HepG2 (cell line): Measurements from ENCODE around the gene KPNA3. TPM values are rescaled to one million over a fixed set of nuclear protein-coding genes. Genes with fewer than 3 reads are reported as not detected.
A peak's percentile ranks its signal among the peaks of the same experiment; 100 is the strongest.

Experiments used
- ATM ChIP-seq: fragments of 450-650 bp; IDR thresholded peaks from 2 replicates; pipeline ENCODE4 v1.7.1; 2017; ENCODE audit warnings: mild to moderate bottlenecking, borderline replicate concordance
- CREM ChIP-seq, 2 experiments: sonication (generic) in 1 of 2; formaldehyde crosslinking in 1 of 2; IDR thresholded peaks; 2 replicates each; pipeline versions ENCODE4 v1.4.0 to v1.6.1; 2016 to 2020; ENCODE audit warnings: antibody characterized with exemption in 1 of 2, mild to moderate bottlenecking in 1 of 2, missing genetic modification reagents in 1 of 2
- FOXP4 ChIP-seq: sonication (generic); formaldehyde crosslinking; IDR thresholded peaks from 2 replicates; pipeline ENCODE4 v1.4.0; 2020; ENCODE audit warnings: missing genetic modification reagents
- GATAD1 ChIP-seq: IDR thresholded peaks from 2 replicates; pipeline ENCODE4 v1.6.1; 2016; ENCODE audit warnings: missing genetic modification reagents, missing compliant biosample characterization
- IRF2 ChIP-seq: IDR thresholded peaks from 2 replicates; pipeline ENCODE4 v1.6.1; 2018; ENCODE audit warnings: missing genetic modification reagents, missing compliant biosample characterization
- MBD4 ChIP-seq: IDR thresholded peaks from 2 replicates; pipeline ENCODE4 v1.6.1; 2012; ENCODE audit warnings: low read length, inconsistent platforms, borderline replicate concordance
- MED8 ChIP-seq: sonication (generic); formaldehyde crosslinking; IDR thresholded peaks from 2 replicates; pipeline ENCODE4 v1.8.1; 2023; ENCODE audit warnings: mild to moderate bottlenecking, missing genetic modification reagents; ENCODE audit not compliant: insufficient replicate concordance
- MLLT10 ChIP-seq: sonication (generic); formaldehyde crosslinking; IDR thresholded peaks from 2 replicates; pipeline ENCODE4 v1.4.0; 2020; ENCODE audit warnings: missing genetic modification reagents
- SIN3A ChIP-seq: IDR thresholded peaks from 2 replicates; pipeline ENCODE4 v1.6.1; 2011; ENCODE audit warnings: low read depth, mild to moderate bottlenecking, control low read depth, low read length, borderline replicate concordance
- SIN3B ChIP-seq: fragments of 150-350 bp; IDR thresholded peaks from 2 replicates; pipeline ENCODE4 v1.6.1; 2014; ENCODE audit warnings: low read length
- TEAD3 ChIP-seq: optimal IDR thresholded peaks from 2 replicates; pipeline ENCODE3; 2016; ENCODE audit warnings: borderline replicate concordance
- ZFP82 ChIP-seq: sonication (generic); formaldehyde crosslinking; IDR thresholded peaks from 2 replicates; pipeline ENCODE4 v1.5.1; 2020; ENCODE audit warnings: mild to moderate bottlenecking, missing genetic modification reagents, borderline replicate concordance
- ZIK1 ChIP-seq: sonication (generic); formaldehyde crosslinking; IDR thresholded peaks from 2 replicates; pipeline ENCODE4 v1.5.0; 2020; ENCODE audit warnings: mild to moderate bottlenecking, low read depth, missing genetic modification reagents, borderline replicate concordance
- ZNF296 ChIP-seq: sonication (generic); formaldehyde crosslinking; conservative IDR thresholded peaks from 2 replicates; pipeline ENCODE4 v1.5.0; 2020; ENCODE audit warnings: mild to moderate bottlenecking, missing genetic modification reagents
- ZNF337 ChIP-seq: sonication (generic); formaldehyde crosslinking; IDR thresholded peaks from 2 replicates; pipeline ENCODE4 v1.5.1; 2020; ENCODE audit warnings: missing genetic modification reagents, low read depth, mild to moderate bottlenecking, borderline replicate concordance
- ZNF350 ChIP-seq: sonication (generic); formaldehyde crosslinking; IDR thresholded peaks from 2 replicates; pipeline ENCODE4 v1.4.0; 2020; ENCODE audit warnings: mild to moderate bottlenecking, low read depth, missing genetic modification reagents, borderline replicate concordance
- ZNF639 ChIP-seq: conservative IDR thresholded peaks from 2 replicates; pipeline ENCODE4 v1.6.1; 2018; ENCODE audit warnings: missing genetic modification reagents
- ZNF703 ChIP-seq: sonication (generic); formaldehyde crosslinking; IDR thresholded peaks from 2 replicates; pipeline ENCODE4 v1.5.1; 2020; ENCODE audit warnings: missing genetic modification reagents, mild to moderate bottlenecking, moderate library complexity, borderline replicate concordance
- ZNF720 ChIP-seq: sonication (generic); formaldehyde crosslinking; IDR thresholded peaks from 2 replicates; pipeline ENCODE4 v1.4.0; 2020; ENCODE audit warnings: missing genetic modification reagents
- polyA plus RNA-seq, 8 experiments: library from polyadenylated mRNA; depleted of rRNA in 3 of 8; stranded (reverse) in 7 of 8; unstranded in 1 of 8; fragments of >200 nt; fragmentation: Illumina TruSeq in 4 of 8; extraction: Trizol in 4 of 8; gene quantifications; 2 replicates each; pipeline versions ENCODE4 v1.2.1 to v1.2.3, GENCODE V29; 2011 to 2016; ENCODE audit warnings: low read depth in 4 of 8, missing spikeins in 1 of 8, mixed read lengths in 1 of 8; ENCODE audit not compliant: insufficient read depth in 1 of 8
- total RNA-seq, 5 experiments: library from RNA; depleted of rRNA; stranded (reverse); fragments of >200 nt; fragmentation: Illumina TruSeq; extraction: Trizol; gene quantifications; 2 replicates each; pipeline ENCODE4 v1.2.3, GENCODE V29; 2016; ENCODE audit warnings: low read depth in 1 of 5
- TF ChIP-seq, protein P1 (sequence below): sonication (generic); formaldehyde crosslinking; IDR thresholded peaks from 2 replicates; pipeline ENCODE4 v1.5.1; 2020; ENCODE audit warnings: missing genetic modification reagents, mild to moderate bottlenecking, borderline replicate concordance
- TF ChIP-seq, protein P2 (sequence below): IDR thresholded peaks from 2 replicates; pipeline ENCODE4 v1.6.1; 2016; ENCODE audit warnings: missing genetic modification reagents, missing compliant biosample characterization
- TF ChIP-seq, protein P3 (sequence below): sonication (generic); formaldehyde crosslinking; IDR thresholded peaks from 2 replicates; pipeline ENCODE4 v1.4.0; 2020; ENCODE audit warnings: missing genetic modification reagents, borderline replicate concordance

KPNA3 gene
- total and polyA plus RNA-seq, 2 of the 13 experiments (the other 11 are each of a cell fraction or from before 2014, with no cell fraction given) = 13.0 to 28.9 TPM

DNA sequence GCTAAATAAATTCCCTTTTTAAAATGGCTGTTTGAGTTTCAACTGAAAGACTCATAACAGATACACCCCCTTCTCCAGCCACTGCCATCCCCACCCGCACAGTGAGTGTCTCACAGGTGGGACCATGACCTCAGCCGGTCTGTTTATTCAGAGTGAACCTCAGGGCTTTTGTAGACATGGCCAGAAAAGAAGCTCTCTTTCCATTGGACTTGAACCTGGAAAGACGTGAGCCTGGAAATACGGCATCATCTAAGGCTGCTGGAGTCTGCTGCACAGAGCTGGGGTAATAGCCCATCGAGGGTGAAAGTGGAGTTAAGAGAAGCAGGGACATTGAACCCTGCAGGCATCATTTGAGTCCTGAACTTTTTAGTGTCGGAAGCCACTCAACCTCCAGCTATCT, 15.2 kb upstream of the KPNA3 start (continued):
- TF ChIP-seq ZNF720 (CRISPR knock-in tag) (no peak), ZNF639 (no peak; the same call in 1 of the 2 replicates), ZFP82 (CRISPR knock-in tag) (no peak), IRF2 (CRISPR knock-in tag) (peak; percentile 47; the same call in 1 of the 2 replicates), GATAD1 (CRISPR knock-in tag) (peak; percentile 46; the same call in 1 of the 2 replicates), ZNF350 (CRISPR knock-in tag) (no peak), ATM (no peak), ZNF296 (CRISPR knock-in tag) (no peak), TEAD3 (CRISPR knock-in tag) (peak; percentile 35), CREM (IDR thresholded peaks at IDR 0.05) (peak; percentile 67), CREM (CRISPR knock-in tag; IDR thresholded peaks at IDR 0.05) (no peak), ZNF703 (CRISPR knock-in tag) (no peak), MBD4 (no peak), FOXP4 (CRISPR knock-in tag) (peak; percentile 71), ZNF337 (CRISPR knock-in tag) (no peak), SIN3B (no peak), SIN3A (no peak), ZIK1 (CRISPR knock-in tag) (no peak), MLLT10 (no peak), MED8 (no peak)
- TF ChIP-seq, protein P1, sequence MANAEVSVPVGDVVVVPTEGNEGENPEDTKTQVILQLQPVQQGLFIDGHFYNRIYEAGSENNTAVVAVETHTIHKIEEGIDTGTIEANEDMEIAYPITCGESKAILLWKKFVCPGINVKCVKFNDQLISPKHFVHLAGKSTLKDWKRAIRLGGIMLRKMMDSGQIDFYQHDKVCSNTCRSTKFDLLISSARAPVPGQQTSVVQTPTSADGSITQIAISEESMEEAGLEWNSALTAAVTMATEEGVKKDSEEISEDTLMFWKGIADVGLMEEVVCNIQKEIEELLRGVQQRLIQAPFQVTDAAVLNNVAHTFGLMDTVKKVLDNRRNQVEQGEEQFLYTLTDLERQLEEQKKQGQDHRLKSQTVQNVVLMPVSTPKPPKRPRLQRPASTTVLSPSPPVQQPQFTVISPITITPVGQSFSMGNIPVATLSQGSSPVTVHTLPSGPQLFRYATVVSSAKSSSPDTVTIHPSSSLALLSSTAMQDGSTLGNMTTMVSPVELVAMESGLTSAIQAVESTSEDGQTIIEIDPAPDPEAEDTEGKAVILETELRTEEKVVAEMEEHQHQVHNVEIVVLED (CRISPR knock-in tag) = no peak
- TF ChIP-seq, protein P2, sequence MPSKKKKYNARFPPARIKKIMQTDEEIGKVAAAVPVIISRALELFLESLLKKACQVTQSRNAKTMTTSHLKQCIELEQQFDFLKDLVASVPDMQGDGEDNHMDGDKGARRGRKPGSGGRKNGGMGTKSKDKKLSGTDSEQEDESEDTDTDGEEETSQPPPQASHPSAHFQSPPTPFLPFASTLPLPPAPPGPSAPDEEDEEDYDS (CRISPR knock-in tag) = 0 out of 2 replicates have a peak, but pooled peaks have one; percentile 24
- TF ChIP-seq, protein P3, sequence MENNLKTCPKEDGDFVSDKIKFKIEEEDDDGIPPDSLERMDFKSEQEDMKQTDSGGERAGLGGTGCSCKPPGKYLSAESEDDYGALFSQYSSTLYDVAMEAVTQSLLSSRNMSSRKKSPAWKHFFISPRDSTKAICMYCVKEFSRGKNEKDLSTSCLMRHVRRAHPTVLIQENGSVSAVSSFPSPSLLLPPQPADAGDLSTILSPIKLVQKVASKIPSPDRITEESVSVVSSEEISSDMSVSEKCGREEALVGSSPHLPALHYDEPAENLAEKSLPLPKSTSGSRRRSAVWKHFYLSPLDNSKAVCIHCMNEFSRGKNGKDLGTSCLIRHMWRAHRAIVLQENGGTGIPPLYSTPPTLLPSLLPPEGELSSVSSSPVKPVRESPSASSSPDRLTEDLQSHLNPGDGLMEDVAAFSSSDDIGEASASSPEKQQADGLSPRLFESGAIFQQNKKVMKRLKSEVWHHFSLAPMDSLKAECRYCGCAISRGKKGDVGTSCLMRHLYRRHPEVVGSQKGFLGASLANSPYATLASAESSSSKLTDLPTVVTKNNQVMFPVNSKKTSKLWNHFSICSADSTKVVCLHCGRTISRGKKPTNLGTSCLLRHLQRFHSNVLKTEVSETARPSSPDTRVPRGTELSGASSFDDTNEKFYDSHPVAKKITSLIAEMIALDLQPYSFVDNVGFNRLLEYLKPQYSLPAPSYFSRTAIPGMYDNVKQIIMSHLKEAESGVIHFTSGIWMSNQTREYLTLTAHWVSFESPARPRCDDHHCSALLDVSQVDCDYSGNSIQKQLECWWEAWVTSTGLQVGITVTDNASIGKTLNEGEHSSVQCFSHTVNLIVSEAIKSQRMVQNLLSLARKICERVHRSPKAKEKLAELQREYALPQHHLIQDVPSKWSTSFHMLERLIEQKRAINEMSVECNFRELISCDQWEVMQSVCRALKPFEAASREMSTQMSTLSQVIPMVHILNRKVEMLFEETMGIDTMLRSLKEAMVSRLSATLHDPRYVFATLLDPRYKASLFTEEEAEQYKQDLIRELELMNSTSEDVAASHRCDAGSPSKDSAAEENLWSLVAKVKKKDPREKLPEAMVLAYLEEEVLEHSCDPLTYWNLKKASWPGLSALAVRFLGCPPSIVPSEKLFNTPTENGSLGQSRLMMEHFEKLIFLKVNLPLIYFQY (CRISPR knock-in tag) = no peak
